Central memory CD8-positive, alpha-beta T cell (primary cell): ENCODE results near the gene AGTR1.
"Not testable (repeated sequence)": the region's sequence is repeated elsewhere in the genome, so short reads cannot be mapped to it uniquely, and the experiment has no call there.

Experiments
- ATAC-seq: fragments of 150-1000 bp; cut with Tn5 transposase; replicated peaks from 2 replicates; pipeline ENCODE4 v1.10.0; 2022; ENCODE audit warnings: mild to moderate bottlenecking, moderate FRiP score, moderate number of reproducible peaks; ENCODE audit not compliant: poor library complexity, severe bottlenecking; ENCODE audit errors: extremely low read depth
- DNase-seq, 2 donors: peaks; one replicate each; pipeline ENCODE4 v3.0.0; 2021; ENCODE audit warnings: low spot score in 2 of 2
- H3K27ac Mint-ChIP-seq: one replicate; pipeline ENCODE4 v1.8.0; 2022; ENCODE audit warnings: low read depth, mild to moderate bottlenecking, moderate library complexity, mixed read lengths
- H3K27me3 Mint-ChIP-seq: one replicate; pipeline ENCODE4 v1.8.0; 2022; ENCODE audit warnings: mixed read lengths
- H3K36me3 Mint-ChIP-seq: one replicate; pipeline ENCODE4 v1.8.0; 2022; ENCODE audit warnings: mild to moderate bottlenecking, moderate library complexity, mixed read lengths; ENCODE audit not compliant: insufficient read depth
- H3K4me1 Mint-ChIP-seq: one replicate; pipeline ENCODE4 v1.8.0; 2022; ENCODE audit warnings: mixed read lengths
- H3K4me3 Mint-ChIP-seq: one replicate; pipeline ENCODE4 v1.8.0; 2022; ENCODE audit warnings: mild to moderate bottlenecking, moderate library complexity, mixed read lengths
- H3K9me3 Mint-ChIP-seq: one replicate; pipeline ENCODE4 v1.8.0; 2022; ENCODE audit warnings: mixed read lengths

Gene AGTR1

GRCh38 chr3:148785026-148785425 lies 87.3 kb downstream of the AGTR1 start:
- not testable (repeated sequence) for H3K9me3 Mint-ChIP-seq, H3K4me3 Mint-ChIP-seq

DNA sequence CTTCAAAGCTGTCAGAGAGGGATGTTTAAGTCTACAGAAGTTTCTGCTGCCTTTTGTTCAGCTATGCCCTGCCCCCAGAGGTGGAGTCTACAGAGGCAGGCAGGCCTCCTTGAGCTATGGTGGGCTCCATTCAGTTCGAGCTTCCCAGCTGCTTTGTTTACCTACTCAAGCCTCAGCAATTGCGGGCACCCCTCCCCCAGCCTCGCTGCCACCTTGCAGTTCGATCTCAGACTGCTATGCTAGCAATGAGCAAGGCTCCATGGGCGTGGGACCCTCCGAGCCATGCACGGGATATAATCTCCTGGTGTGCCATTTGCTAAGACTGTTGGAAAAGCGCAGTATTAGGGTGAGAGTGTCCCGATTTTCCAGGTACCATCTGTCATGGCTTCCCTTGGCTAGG lies 88.5 kb downstream of the AGTR1 start:
- not testable (repeated sequence) for DNase-seq, H3K4me1 Mint-ChIP-seq, H3K36me3 Mint-ChIP-seq, H3K4me3 Mint-ChIP-seq, H3K27ac Mint-ChIP-seq, H3K9me3 Mint-ChIP-seq, H3K27me3 Mint-ChIP-seq, ATAC-seq

More at GRCh38 chr3:148785026-148785425, 87.3 kb downstream of the AGTR1 start:
- ATAC-seq, H3K27me3 Mint-ChIP-seq, H3K36me3 Mint-ChIP-seq, H3K4me1 Mint-ChIP-seq, DNase-seq, H3K27ac Mint-ChIP-seq: not testable (repeated sequence)

GRCh38 chr3:148789146-148789545 lies 91.4 kb downstream of the AGTR1 start:
- Mint-ChIP-seq H3K4me1 (no peaks in the 10 kb centered on the region), H3K9me3 (no peaks in the 10 kb centered on the region), H3K27ac (no peak overlapping the region), H3K4me3 (no peak overlapping the region), H3K27me3 (peaks cover 9% of the 10 kb centered on the region), H3K36me3 (no peaks in the 10 kb centered on the region)
- ATAC-seq (no peak), DNase-seq (no peak)

DNA sequence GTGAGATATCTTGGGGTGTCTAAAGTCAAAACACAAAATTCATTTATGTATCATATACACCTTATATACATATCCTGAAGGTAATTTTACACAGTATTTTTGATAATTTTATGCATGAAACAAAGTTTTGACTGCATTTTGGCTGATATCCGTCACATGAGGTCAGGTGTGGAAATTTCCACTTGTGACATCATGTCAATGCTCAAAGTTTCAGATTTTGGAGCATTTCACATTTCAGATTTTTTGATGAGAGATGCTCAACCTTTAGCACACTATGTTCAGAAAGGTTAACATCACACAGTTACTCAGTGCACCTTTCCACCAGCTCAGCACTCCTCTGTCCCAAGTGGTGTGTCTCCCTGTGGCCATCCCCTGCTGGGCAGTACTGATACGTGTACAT lies 92.2 kb downstream of the AGTR1 start:
- ATAC-seq (no peak), DNase-seq (no peak)
- no peaks in the 10 kb centered on the region for H3K36me3 Mint-ChIP-seq
- H3K27ac Mint-ChIP-seq = no peak overlapping the region
- H3K4me1 Mint-ChIP-seq = no peaks in the 10 kb centered on the region
- H3K27me3 Mint-ChIP-seq = peaks cover 9% of the 10 kb centered on the region
- H3K9me3 Mint-ChIP-seq = no peaks in the 10 kb centered on the region
- no peak overlapping the region for H3K4me3 Mint-ChIP-seq

DNA sequence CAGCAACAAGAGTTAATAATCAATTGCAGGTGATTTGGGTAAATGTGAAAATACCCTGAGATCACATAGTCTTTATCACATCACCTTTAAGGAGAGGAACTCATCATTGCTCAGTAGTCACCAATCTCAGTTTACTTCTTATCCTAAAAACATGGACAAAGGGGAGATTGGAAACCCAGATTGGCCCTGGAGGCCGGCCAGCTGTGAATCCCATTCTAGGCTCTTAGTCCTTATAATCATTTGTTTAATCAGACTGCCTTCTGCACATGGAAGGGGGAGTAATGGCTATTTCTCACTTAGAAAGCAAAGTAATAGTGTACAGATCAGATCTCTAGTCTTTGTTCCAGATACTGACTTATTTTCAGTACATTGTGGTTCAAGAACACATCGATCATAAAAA lies 92.7 kb downstream of the AGTR1 start:
- peaks cover 9% of the 10 kb centered on the region for H3K27me3 Mint-ChIP-seq
- no peak for ATAC-seq
- no peaks in the 10 kb centered on the region for H3K36me3 Mint-ChIP-seq
- DNase-seq = no peak
- no peak overlapping the region for H3K27ac Mint-ChIP-seq
- H3K9me3 Mint-ChIP-seq = no peaks in the 10 kb centered on the region
- no peak overlapping the region for H3K4me3 Mint-ChIP-seq
- H3K4me1 Mint-ChIP-seq = no peaks in the 10 kb centered on the region

GRCh38 chr3:148790851-148791735 lies 93.4 kb downstream of the AGTR1 start:
- H3K36me3 Mint-ChIP-seq = no peaks in the 10 kb centered on the region
- H3K27ac Mint-ChIP-seq = no peak overlapping the region
- ATAC-seq = no peak
- DNase-seq = no peak
- H3K4me3 Mint-ChIP-seq = no peak overlapping the region
- H3K4me1 Mint-ChIP-seq = no peaks in the 10 kb centered on the region
- H3K27me3 Mint-ChIP-seq = peaks cover 9% of the 10 kb centered on the region
- H3K9me3 Mint-ChIP-seq = no peaks in the 10 kb centered on the region

GRCh38 chr3:148791920-148792319 lies 94.2 kb downstream of the AGTR1 start:
- H3K4me1 Mint-ChIP-seq = no peaks in the 10 kb centered on the region
- H3K4me3 Mint-ChIP-seq = no peak overlapping the region
- no peaks in the 10 kb centered on the region for H3K9me3 Mint-ChIP-seq
- peaks cover 9% of the 10 kb centered on the region for H3K27me3 Mint-ChIP-seq
- ATAC-seq = no peak
- H3K36me3 Mint-ChIP-seq = no peaks in the 10 kb centered on the region
- no peak overlapping the region for H3K27ac Mint-ChIP-seq
- DNase-seq = no peak

DNA sequence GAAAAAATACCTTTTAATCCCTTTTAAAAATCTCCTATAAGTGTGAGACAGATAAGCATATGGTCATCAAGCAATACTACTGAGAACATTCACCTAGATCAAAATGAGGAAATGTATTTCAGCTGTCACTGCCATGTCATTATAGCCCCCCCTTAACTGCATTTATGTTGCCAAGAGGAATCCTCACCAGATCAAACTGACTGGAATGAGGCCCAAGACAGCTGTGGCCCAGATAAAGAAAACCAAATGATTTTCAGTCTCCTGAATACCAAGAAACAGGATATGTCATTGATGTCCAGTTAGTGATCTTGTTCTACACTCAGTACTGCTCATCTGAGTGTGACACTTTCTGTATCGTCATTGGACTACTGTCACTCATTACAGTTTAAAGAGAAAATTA lies 94.8 kb downstream of the AGTR1 start:
- no peak overlapping the region for H3K4me3 Mint-ChIP-seq
- no peaks in the 10 kb centered on the region for H3K36me3 Mint-ChIP-seq
- no peak for ATAC-seq
- no peak overlapping the region for H3K27ac Mint-ChIP-seq
- no peaks in the 10 kb centered on the region for H3K4me1 Mint-ChIP-seq
- no peak for DNase-seq
- no peaks in the 10 kb centered on the region for H3K9me3 Mint-ChIP-seq
- H3K27me3 Mint-ChIP-seq = peaks cover 9% of the 10 kb centered on the region
